PFSK-1 (cell line): ENCODE results near the gene MAJIN.

Source experiments
- FOXP2 ChIP-seq: optimal IDR thresholded peaks from 2 replicates; pipeline ENCODE3; 2011; ENCODE audit warnings: borderline replicate concordance, control low read depth, inconsistent platforms; ENCODE audit not compliant: insufficient read depth; ENCODE audit errors: extremely low read length, extremely low read depth
- POLR2AphosphoS5 ChIP-seq: IDR thresholded peaks from 2 replicates; pipeline ENCODE4 v1.6.1; 2012; ENCODE audit warnings: low read depth, mild to moderate bottlenecking, control low read depth, low read length, moderate library complexity
- REST ChIP-seq, 2 experiments: IDR thresholded peaks; 2 replicates each; pipeline versions ENCODE4 v1.6.1 to v1.8.0; 2011 to 2012; ENCODE audit warnings: low read depth in 2 of 2, low read length in 2 of 2, control low read depth in 1 of 2, inconsistent platforms in 1 of 2, mild to moderate bottlenecking in 1 of 2, moderate library complexity in 1 of 2; ENCODE audit not compliant: insufficient read depth in 1 of 2
- SIN3A ChIP-seq: IDR thresholded peaks from 2 replicates; pipeline ENCODE4 v1.6.1; 2012; ENCODE audit warnings: mild to moderate bottlenecking, low read length, moderate library complexity, borderline replicate concordance; ENCODE audit not compliant: insufficient read depth
- TAF1 ChIP-seq: IDR thresholded peaks from 2 replicates; pipeline ENCODE4 v1.6.1; 2012; ENCODE audit warnings: low read length, control low read depth, borderline replicate concordance; ENCODE audit not compliant: insufficient read depth

GRCh38 chr11:64894812-64895452, 77.0 kb downstream of the MAJIN start:
- TF ChIP-seq POLR2AphosphoS5 (no peak), SIN3A (no peak), FOXP2 (no peak), TAF1 (no peak), REST (IDR thresholded peaks at IDR 0.05; ENCODE audit: insufficient read depth in 1 of 2, low read depth in 2 of 2, low read length in 2 of 2) (no peak)
